Fibroblast of the conjunctiva (primary cell): ENCODE results near the gene TCF21.
"Not testable (repeated sequence)": the region's sequence is repeated elsewhere in the genome, so short reads cannot be mapped to it uniquely, and the experiment has no call there.

Experiments used
- DNase-seq: peaks from one replicate; pipeline ENCODE4 v3.0.0-alpha.2; 2010; ENCODE audit warnings: low read depth

The TCF21 gene

GRCh38 chr6:133888929-133889556 is at the start of gene TCF21:
TCF21 (plus strand) TSS chr6:133889113; CDS start chr6:133889398, 285 bp downstream.
- no peak for DNase-seq

- no peak for DNase-seq
These were observed 47.7 kb upstream of the TCF21 start for GRCh38 chr6:133841176-133841575.

GRCh38 chr6:133843098-133843497 is 45.8 kb upstream of the TCF21 start:
- DNase-seq = no peak

- no peak for DNase-seq
These were observed 44.2 kb upstream of the TCF21 start for GRCh38 chr6:133844709-133845108.

GRCh38 chr6:133854041-133854363 is 34.9 kb upstream of the TCF21 start:
- DNase-seq = no peak

- DNase-seq = no peak
These were observed 34.3 kb upstream of the TCF21 start for GRCh38 chr6:133854364-133855275.

GRCh38 chr6:133855276-133855990 is 33.5 kb upstream of the TCF21 start:
- DNase-seq = no peak

GRCh38 chr6:133855991-133856370 is 32.9 kb upstream of the TCF21 start:
- DNase-seq = no peak

- no peak for DNase-seq
These were observed 32.0 kb upstream of the TCF21 start for GRCh38 chr6:133856911-133857310.

GRCh38 chr6:133857696-133858095 is 31.2 kb upstream of the TCF21 start:
- no peak for DNase-seq

GRCh38 chr6:133861337-133861736 is 27.6 kb upstream of the TCF21 start:
- not testable (repeated sequence) for DNase-seq

- no peak for DNase-seq
These were observed 25.7 kb upstream of the TCF21 start for GRCh38 chr6:133863228-133863627.

GRCh38 chr6:133865680-133866079 is 23.2 kb upstream of the TCF21 start:
- DNase-seq = no peak

GRCh38 chr6:133871131-133871530 is 17.8 kb upstream of the TCF21 start:
- DNase-seq = no peak

- no peak for DNase-seq
These were observed 15.4 kb upstream of the TCF21 start for GRCh38 chr6:133873538-133873937.

GRCh38 chr6:133877116-133877515 is 11.8 kb upstream of the TCF21 start:
- no peak for DNase-seq

GRCh38 chr6:133880006-133880405 is 8.9 kb upstream of the TCF21 start:
- DNase-seq = no peak

- no peak for DNase-seq
These were observed 8.0 kb upstream of the TCF21 start for GRCh38 chr6:133880896-133881295.

GRCh38 chr6:133886104-133886775 is 2.7 kb upstream of the TCF21 start:
- DNase-seq = no peak

GRCh38 chr6:133887156-133887879 is 1.6 kb upstream of the TCF21 start:
- DNase-seq = no peak

GRCh38 chr6:133887880-133888230 is 1.1 kb upstream of the TCF21 start:
- DNase-seq = no peak
